UCSD-AML1 (cell line): ENCODE data around the gene LTB.

Experiments
- DNase-seq: peaks from one replicate; lab custom pipeline; 2025; ENCODE audit not compliant: unreplicated experiment; lab: John Stamatoyannopoulos, UW

The LTB gene

DNA sequence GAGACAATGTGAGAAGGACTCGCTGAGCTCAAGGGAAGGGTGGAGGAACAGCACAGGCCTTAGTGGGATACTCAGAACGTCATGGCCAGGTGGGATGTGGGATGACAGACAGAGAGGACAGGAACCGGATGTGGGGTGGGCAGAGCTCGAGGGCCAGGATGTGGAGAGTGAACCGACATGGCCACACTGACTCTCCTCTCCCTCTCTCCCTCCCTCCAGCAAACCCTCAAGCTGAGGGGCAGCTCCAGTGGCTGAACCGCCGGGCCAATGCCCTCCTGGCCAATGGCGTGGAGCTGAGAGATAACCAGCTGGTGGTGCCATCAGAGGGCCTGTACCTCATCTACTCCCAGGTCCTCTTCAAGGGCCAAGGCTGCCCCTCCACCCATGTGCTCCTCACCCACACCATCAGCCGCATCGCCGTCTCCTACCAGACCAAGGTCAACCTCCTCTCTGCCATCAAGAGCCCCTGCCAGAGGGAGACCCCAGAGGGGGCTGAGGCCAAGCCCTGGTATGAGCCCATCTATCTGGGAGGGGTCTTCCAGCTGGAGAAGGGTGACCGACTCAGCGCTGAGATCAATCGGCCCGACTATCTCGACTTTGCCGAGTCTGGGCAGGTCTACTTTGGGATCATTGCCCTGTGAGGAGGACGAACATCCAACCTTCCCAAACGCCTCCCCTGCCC lies 5.2 kb downstream of the LTB start:
- peak; percentile 63 for DNase-seq

DNA sequence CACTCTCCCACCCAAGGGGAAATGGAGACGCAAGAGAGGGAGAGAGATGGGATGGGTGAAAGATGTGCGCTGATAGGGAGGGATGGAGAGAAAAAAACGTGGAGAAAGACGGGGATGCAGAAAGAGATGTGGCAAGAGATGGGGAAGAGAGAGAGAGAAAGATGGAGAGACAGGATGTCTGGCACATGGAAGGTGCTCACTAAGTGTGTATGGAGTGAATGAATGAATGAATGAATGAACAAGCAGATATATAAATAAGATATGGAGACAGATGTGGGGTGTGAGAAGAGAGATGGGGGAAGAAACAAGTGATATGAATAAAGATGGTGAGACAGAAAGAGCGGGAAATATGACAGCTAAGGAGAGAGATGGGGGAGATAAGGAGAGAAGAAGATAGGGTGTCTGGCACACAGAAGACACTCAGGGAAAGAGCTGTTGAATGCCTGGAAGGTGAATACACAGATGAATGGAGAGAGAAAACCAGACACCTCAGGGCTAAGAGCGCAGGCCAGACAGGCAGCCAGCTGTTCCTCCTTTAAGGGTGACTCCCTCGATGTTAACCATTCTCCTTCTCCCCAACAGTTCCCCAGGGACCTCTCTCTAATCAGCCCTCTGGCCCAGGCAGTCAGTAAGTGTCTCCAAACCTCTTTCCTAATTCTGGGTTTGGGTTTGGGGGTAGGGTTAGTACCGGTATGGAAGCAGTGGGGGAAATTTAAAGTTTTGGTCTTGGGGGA lies 6.1 kb downstream of the LTB start:
- no peak for DNase-seq

DNA sequence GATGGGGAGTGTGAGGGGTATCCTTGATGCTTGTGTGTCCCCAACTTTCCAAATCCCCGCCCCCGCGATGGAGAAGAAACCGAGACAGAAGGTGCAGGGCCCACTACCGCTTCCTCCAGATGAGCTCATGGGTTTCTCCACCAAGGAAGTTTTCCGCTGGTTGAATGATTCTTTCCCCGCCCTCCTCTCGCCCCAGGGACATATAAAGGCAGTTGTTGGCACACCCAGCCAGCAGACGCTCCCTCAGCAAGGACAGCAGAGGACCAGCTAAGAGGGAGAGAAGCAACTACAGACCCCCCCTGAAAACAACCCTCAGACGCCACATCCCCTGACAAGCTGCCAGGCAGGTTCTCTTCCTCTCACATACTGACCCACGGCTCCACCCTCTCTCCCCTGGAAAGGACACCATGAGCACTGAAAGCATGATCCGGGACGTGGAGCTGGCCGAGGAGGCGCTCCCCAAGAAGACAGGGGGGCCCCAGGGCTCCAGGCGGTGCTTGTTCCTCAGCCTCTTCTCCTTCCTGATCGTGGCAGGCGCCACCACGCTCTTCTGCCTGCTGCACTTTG lies 6.8 kb downstream of the LTB start, which contains the start of gene TNF:
TNF (plus strand) TSS at position 231 of the 567 bp plus-strand sequence; CDS start at position 408, 177 bp downstream.
- peak; percentile 74 for DNase-seq

DNA sequence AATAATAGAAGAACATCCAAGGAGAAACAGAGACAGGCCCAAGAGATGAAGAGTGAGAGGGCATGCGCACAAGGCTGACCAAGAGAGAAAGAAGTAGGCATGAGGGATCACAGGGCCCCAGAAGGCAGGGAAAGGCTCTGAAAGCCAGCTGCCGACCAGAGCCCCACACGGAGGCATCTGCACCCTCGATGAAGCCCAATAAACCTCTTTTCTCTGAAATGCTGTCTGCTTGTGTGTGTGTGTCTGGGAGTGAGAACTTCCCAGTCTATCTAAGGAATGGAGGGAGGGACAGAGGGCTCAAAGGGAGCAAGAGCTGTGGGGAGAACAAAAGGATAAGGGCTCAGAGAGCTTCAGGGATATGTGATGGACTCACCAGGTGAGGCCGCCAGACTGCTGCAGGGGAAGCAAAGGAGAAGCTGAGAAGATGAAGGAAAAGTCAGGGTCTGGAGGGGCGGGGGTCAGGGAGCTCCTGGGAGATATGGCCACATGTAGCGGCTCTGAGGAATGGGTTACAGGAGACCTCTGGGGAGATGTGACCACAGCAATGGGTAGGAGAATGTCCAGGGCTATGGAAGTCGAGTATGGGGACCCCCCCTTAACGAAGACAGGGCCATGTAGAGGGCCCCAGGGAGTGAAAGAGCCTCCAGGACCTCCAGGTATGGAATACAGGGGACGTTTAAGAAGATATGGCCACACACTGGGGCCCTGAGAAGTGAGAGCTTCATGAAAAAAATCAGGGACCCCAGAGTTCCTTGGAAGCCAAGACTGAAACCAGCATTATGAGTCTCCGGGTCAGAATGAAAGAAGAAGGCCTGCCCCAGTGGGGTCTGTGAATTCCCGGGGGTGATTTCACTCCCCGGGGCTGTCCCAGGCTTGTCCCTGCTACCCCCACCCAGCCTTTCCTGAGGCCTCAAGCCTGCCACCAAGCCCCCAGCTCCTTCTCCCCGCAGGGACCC lies 7.8 kb downstream of the LTB start:
- no peak for DNase-seq

DNA sequence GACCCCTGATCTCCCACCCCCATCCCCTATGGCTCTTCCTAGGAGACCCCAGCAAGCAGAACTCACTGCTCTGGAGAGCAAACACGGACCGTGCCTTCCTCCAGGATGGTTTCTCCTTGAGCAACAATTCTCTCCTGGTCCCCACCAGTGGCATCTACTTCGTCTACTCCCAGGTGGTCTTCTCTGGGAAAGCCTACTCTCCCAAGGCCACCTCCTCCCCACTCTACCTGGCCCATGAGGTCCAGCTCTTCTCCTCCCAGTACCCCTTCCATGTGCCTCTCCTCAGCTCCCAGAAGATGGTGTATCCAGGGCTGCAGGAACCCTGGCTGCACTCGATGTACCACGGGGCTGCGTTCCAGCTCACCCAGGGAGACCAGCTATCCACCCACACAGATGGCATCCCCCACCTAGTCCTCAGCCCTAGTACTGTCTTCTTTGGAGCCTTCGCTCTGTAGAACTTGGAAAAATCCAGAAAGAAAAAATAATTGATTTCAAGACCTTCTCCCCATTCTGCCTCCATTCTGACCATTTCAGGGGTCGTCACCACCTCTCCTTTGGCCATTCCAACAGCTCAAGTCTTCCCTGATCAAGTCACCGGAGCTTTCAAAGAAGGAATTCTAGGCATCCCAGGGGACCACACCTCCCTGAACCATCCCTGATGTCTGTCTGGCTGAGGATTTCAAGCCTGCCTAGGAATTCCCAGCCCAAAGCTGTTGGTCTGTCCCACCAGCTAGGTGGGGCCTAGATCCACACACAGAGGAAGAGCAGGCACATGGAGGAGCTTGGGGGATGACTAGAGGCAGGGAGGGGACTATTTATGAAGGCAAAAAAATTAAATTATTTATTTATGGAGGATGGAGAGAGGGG lies 8.8 kb downstream of the LTB start:
- no peak for DNase-seq

DNA sequence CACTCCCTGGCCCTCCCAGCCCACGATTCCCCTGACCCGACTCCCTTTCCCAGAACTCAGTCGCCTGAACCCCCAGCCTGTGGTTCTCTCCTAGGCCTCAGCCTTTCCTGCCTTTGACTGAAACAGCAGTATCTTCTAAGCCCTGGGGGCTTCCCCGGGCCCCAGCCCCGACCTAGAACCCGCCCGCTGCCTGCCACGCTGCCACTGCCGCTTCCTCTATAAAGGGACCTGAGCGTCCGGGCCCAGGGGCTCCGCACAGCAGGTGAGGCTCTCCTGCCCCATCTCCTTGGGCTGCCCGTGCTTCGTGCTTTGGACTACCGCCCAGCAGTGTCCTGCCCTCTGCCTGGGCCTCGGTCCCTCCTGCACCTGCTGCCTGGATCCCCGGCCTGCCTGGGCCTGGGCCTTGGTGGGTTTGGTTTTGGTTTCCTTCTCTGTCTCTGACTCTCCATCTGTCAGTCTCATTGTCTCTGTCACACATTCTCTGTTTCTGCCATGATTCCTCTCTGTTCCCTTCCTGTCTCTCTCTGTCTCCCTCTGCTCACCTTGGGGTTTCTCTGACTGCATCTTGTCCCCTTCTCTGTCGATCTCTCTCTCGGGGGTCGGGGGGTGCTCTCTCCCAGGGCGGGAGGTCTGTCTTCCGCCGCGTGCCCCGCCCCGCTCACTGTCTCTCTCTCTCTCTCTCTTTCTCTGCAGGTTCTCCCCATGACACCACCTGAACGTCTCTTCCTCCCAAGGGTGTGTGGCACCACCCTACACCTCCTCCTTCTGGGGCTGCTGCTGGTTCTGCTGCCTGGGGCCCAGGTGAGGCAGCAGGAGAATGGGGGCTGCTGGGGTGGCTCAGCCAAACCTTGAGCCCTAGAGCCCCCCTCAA lies 9.9 kb downstream of the LTB start, which contains the start of gene LTA:
LTA (plus strand) TSS at position 249 of the 871 bp plus-strand sequence; CDS start at position 703, 454 bp downstream.
- no peak for DNase-seq

DNA sequence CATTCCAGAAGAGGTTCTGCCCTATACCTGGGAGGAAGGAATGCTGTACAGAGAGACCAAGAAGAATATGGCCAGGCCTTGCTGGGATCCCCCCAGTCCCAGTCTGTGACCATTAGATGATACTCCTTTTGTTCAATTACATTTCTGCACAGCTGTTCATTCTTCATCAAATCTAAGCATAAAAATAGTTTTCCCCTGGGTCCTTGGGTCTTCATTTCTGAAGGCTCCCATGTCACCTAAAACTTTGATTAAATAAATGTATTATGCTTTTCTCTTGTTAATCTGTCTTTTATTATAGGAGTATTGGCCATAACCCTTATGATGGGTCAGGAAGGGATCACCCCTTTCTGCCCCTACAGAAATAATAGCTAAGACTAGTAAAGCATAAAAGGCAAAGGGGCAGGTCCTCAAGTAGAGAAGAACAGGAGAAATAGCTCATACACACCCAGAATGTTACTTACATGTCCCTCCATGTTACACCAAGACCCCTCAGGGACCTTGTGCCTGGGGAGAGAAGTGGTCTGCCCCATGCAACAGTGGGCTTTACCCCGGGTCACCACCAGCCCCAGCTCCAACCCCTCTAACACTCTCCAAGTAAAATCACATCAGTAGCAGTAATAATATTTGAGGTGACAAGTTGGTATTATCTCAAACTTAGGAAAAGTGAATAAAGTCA lies 12.2 kb downstream of the LTB start:
- DNase-seq, result no peak

DNA sequence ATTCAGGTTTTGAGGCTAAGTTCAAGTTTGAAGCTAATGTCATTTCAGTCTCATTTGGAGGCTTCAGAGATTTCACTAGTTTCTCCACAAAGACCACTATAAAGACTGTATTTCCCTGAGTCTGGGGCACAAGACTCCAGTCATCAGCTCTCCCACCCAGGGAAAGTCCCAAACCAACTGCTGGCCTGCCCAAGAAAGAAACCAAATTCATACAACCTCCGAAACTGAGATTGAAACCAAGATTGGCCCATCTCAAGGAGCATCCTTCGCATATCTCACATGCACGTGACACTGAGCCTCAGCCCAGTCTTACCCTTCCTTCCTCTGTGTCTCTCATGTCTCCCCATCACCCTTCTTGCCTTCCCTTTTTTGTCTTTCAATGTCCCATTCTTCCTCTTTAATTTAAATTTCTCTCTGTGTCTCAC lies 13.7 kb downstream of the LTB start:
- no peak for DNase-seq

DNA sequence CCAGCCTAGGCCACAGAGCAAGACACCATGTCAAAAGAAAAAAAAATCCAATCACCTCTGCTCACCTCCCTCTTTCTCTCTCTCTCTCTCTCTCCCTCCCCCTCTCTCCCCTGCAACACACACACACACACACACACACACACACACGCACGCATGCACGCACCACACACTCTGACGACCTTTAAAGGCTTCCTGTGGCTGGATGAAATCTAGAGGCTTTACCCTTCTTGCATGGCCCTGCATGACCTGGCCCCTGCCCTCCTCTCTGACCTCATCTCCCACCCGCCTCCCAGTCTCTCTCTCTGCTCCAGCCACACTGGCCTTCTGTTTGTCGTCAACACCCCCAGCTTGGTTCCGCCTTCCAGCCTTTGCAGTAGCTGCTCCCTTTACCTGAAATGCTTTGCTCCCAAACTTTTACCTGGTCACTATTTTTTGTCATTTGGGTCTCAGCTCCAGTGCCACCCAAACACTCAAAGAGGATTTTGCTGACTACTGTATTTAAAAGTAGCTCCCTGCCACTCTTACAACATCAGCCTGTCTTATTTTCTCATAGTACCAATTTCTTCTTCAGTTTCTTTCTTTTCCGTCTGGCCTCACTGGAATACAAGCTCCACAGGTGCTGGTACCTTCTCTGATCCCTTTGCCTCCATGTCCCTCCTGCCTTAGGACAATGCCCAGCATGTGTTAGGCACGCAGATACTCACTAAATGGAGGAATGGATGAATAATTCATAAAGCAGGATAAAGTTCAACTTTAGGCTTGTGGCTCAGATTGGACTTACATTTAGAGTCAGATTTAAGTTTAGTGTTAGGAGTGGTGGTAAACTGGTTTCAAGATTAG lies 14.5 kb downstream of the LTB start:
- no peak for DNase-seq

DNA sequence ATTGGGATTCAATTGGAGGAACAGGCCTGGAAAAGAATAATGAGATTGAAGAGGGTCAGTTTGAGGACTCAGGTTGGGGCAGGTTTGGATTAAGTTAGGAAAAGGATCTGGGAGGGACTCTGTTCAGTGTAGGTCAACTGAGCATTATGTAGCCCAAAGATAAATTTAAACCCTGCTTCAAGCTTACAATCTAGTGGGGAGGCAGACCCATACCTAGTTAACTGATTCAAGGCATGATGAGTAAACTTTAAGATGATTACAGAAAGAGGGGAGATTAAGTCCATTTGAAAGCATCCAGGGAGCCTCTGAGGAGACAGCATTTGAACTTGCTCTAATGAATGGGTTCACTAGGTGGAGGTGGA lies 21.5 kb downstream of the LTB start:
- DNase-seq, result no peak

DNA sequence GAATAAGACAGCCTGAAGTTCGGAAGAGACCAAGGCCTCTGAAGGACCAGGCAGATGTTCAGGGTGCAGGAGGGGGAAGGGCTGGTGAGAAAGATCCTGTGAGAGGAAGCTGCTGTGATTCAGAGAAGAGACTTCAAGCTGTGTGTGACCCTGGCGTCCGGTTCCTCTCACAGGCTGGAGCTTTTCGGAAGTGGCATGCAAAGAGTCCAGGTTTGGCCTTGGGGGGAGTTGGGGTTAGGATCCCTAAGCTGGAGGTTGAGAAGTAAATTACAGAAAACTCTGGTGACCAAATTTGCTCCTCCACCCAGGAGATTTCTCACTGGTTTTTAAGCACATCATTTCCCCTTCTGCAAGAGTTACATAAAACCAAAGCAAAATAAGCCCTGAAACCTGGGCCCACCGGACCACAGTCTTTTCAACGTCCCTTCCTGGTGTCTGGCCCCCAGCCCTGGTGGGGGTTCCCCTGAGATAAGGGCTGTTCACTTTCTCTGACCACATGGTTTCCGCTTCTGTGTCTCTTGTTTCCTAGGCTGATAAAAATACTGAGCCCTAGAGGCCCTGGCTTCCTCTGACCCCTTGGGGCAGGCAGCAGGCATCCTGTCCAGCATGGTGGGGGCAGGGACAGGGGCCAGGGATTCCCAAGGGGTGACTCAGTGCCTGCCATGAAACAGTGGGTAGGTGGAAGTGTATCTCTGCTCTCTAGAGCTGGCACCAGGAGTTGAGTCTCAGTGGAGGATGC lies 22.1 kb downstream of the LTB start:
- peak; percentile 87 for DNase-seq

DNA sequence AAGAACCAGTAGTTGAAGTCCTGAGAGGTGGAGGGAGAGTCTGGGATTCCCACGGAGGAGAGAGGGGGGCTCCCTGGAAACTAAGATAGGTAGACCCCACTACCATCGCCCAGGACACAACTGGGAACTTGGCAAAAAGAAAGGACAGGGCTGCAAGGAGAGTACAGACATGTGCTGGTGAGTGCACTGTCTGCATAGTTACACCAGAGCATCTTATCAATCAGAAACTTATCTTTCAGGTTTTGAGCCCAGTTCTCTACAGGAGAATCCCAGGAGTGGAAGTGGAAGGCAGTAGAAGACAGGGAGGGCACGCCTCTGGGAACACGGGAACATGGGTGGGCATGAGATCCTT lies 22.6 kb downstream of the LTB start:
- no peak for DNase-seq

DNA sequence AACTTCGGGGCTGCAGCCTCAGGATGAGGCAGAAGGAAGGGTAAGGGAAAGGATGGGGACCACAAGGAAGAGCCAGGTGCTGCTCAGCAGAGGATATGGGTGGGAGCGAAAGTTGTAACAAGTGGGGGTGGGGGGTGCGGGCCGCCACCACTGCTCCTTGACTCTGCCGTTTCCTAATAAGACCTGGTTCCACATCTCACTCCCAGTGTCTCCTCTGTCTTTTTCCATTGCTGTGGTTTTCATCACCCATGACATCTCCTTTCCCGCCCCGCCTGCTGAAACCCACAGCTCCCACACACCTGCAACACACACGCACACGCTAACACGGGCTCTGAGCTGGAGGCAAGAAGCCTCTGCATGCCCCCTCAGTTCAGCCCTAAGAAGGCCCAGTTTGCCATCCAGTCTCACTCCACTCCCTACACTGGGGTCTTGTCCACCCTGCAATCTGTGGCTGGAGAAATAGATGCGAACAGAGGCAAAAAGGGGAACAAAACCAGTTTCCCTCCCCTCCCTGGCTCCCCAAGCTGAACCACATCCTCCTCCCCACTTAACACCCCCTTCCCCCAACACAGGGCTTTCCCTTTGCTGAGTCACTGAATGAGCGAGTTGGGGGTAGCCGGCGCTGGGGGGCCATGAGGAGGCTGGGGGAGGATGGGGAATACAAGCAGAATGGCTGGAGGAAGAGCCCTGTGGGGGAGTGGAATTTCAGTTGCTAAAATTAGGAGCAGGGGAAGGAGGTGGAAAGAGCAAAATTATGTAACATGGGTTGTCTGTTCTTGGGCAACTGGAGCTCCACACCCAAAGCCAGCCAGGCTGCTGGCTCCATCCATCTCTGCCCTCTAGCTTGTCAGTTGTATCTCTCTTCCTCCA lies 23.4 kb downstream of the LTB start:
- peak; percentile 89 for DNase-seq

DNA sequence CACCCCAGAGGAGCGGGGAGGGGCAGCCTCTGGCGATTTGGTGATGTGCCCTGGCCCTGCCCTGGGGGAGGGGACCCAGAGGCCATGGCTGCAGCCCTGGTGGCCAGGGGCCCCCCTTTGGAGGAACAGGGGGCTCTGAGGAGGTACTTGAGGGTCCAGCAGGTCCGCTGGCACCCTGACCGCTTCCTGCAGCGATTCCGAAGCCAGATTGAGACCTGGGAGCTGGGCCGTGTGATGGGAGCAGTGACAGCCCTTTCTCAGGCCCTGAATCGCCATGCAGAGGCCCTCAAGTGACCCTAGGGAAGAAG lies 24.0 kb downstream of the LTB start:
- DNase-seq, result no peak

DNA sequence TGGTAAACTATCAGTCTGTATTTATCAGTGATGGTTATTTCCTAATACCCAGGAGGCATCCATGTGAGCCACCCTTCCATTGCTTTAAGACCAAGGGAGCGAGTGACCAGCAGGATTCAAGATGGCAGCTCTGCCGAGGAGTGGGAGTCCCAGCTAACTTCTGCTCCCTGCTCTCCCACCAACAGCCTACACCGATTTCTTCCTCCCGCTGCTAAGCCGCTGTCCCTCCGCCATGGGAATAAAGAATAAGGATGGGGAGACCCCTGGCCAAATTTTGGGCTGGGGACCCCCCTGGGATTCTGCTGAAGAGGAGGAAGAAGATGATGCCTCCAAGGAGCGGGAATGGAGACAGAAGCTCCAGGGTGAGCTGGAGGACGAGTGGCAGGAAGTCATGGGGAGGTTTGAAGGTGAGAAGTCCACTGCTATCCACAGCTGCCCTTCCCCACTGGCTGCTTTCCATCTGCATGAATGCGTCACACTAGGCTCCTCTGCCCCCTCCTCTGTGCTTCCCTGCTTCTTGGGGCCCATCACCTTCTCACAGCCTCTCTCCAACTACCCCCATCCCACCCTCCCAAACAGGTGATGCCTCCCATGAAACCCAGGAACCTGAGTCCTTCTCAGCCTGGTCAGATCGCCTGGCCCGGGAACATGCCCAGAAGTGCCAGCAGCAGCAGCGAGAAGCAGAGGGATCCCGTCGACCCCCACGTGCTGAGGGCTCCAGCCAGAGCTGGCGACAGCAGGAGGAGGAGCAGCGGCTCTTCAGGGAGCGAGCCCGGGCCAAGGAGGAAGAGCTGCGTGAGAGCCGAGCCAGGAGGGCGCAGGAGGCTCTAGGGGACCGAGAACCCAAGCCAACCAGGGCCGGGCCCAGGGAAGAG lies 24.5 kb downstream of the LTB start:
- no peak for DNase-seq
